Psoas muscle (tissue), 8 donors: ENCODE measurements around the gene PLCD1. TPM values are rescaled to one million over a fixed set of nuclear protein-coding genes. Genes with fewer than 3 reads are reported as not detected.
A peak's percentile ranks its signal among the peaks of the same experiment; 100 is the strongest.

Source experiments
- ATAC-seq, 4 donors: fragments of 200-7000 bp; cut with Tn5 transposase; one replicate each; pipeline ENCODE4 v1.9.1; 2020; ENCODE audit warnings: moderate library complexity in 3 of 4, mild to moderate bottlenecking in 2 of 4
- DNase-seq, 2 donors: peaks; one replicate each; pipeline ENCODE4 v3.0.0-alpha.2; 2020
- H3K27ac ChIP-seq: fragments of 200-600 bp; one replicate; pipeline ENCODE4 v1.8.0; 2022
- H3K27me3 ChIP-seq, 3 donors: fragments of 200-600 bp in 1 of 3; one replicate each; pipeline versions ENCODE4 v1.6.1 to v1.8.0; 2013 to 2022; ENCODE audit warnings: low read length in 2 of 3, mild to moderate bottlenecking in 2 of 3, moderate library complexity in 1 of 3; ENCODE audit not compliant: insufficient read depth in 3 of 3
- H3K36me3 ChIP-seq, 2 donors: fragments of 200-600 bp in 1 of 2; one replicate each; pipeline versions ENCODE4 v1.6.1 to v1.8.0; 2013 to 2022; ENCODE audit warnings: low read depth in 1 of 2, mild to moderate bottlenecking in 1 of 2, moderate library complexity in 1 of 2; ENCODE audit not compliant: insufficient read depth in 1 of 2
- H3K4me1 ChIP-seq: fragments of 200-600 bp; one replicate; pipeline ENCODE4 v1.8.0; 2022
- H3K4me3 ChIP-seq: fragments of 200-600 bp; one replicate; pipeline ENCODE4 v1.8.0; 2022; ENCODE audit warnings: mild to moderate bottlenecking
- H3K9me3 ChIP-seq: fragments of 200-600 bp; one replicate; pipeline ENCODE4 v1.8.0; 2022
- CTCF ChIP-seq: fragments of 200-600 bp; IDR thresholded peaks from one replicate; pipeline ENCODE4 v1.8.0; 2022; ENCODE audit warnings: antibody characterized with exemption
- WGBS, 3 donors: extraction: QIAGEN DNeasy Blood & Tissue Kit; methylation state at CpG; one replicate each; pipeline versions ENCODE4 v1.1.6 to v1.1.7; 2013; 5-methylcytosine and 5-hydroxymethylcytosine counted together
- intact Hi-C, 2 donors: fragments of 100-400 bp; cut with DNase I; formaldehyde crosslinking; loops; one replicate each; pipeline versions ENCODE4 v1.11.0 to v1.14.2; 2022
- polyA plus RNA-seq, 3 donors: library from polyadenylated mRNA; stranded (reverse); fragments of 200-250 nt; gene quantifications; one replicate each; pipeline ENCODE4 v1.2.3, GENCODE V29; 2013
- total RNA-seq, 4 donors: library from RNA; stranded (reverse); fragmentation: NEBNext Ultra II Directional in 2 of 4; extraction: Animal tissue kit (Norgen Biotek cat#: 25700) in 2 of 4; gene quantifications; one replicate each; pipeline versions ENCODE4 v1.2.1 to v1.2.4, GENCODE V29; 2021 to 2023
- donor health status: healthy with polysubstance abuse.
- donor health status: DM: no; HTN: no; CAD: no; lungs with moderate emphysema.
- donor health status: Bipolar disorder and iron deficiency.
- donor health status: healthy.
- donor health status: DM: yes; HTN: yes; CAD: no.
- donor health status: DM: no; HTN: no; CAD: no.
- donor health status: DM: no; HTN: no; CAD: no.
- donor health status: DM: yes; HTN: yes; CAD: no.

Gene PLCD1
- total and polyA plus RNA-seq, 7 donors, result 2.4 to 7.9 (median 4.8) TPM

GRCh38 chr3:38000242-38000916, 29.1 kb downstream of the PLCD1 start:
- Histone ChIP-seq H3K27me3 (no peaks in the 10 kb centered on the region), H3K27ac (no peak overlapping the region), H3K4me3 (no peak overlapping the region), H3K4me1 (peaks cover 10% of the 10 kb centered on the region), H3K36me3 (no peaks in the 10 kb centered on the region), H3K9me3 (no peaks in the 10 kb centered on the region)
- ATAC-seq, result no peak
- WGBS, 3 donors, result 95 to 97% (median 96%) methylated on average over 6 of the region's 6 CpGs
- DNase-seq, result no peak
- TF ChIP-seq CTCF, result no peak
- intact Hi-C loops, result loop anchor here in 1 of 2 donors (10.0 kb wide), 1 partner anchor 146 kb away; no protein-coding TSS in a partner anchor

GRCh38 chr3:37999836-38000235, 29.6 kb downstream of the PLCD1 start:
- Histone ChIP-seq H3K4me3 (no peak overlapping the region), H3K9me3 (no peaks in the 10 kb centered on the region), H3K4me1 (peaks cover 10% of the 10 kb centered on the region), H3K36me3 (no peaks in the 10 kb centered on the region), H3K27me3 (no peaks in the 10 kb centered on the region), H3K27ac (no peak overlapping the region)
- no peak for TF ChIP-seq CTCF
- DNase-seq (no peak), ATAC-seq (no peak)
- intact Hi-C loops, result loop anchor here in 1 of 2 donors (10.0 kb wide), 1 partner anchor 145 kb away; no protein-coding TSS in a partner anchor
- 87 to 94% (median 92%) methylated on average over 6 of the region's 6 CpGs for WGBS, 3 donors

GRCh38 chr3:37997791-37998370, 31.6 kb downstream of the PLCD1 start:
- Histone ChIP-seq H3K36me3 (no peaks in the 10 kb centered on the region), H3K4me1 (peaks cover 4% of the 10 kb centered on the region), H3K27ac (no peak overlapping the region), H3K27me3 (no peaks in the 10 kb centered on the region), H3K9me3 (no peaks in the 10 kb centered on the region), H3K4me3 (no peak overlapping the region)
- DNase-seq (peak in 1 of 2 donors; percentile 62), ATAC-seq (peak in 1 of 4 donors; percentile 1)
- intact Hi-C loops, result no loop called here
- TF ChIP-seq CTCF, result no peak
- 80 to 92% (median 89%) methylated on average over 6 of the region's 6 CpGs for WGBS, 3 donors

GRCh38 chr3:37997342-37997741, 32.1 kb downstream of the PLCD1 start:
- ATAC-seq (no peak), DNase-seq (peak in 1 of 2 donors; percentile 48)
- no peaks in the 10 kb centered on the region for H3K27me3 ChIP-seq
- H3K4me1 ChIP-seq, result peaks cover 4% of the 10 kb centered on the region
- no peak overlapping the region for H3K4me3 ChIP-seq
- H3K36me3 ChIP-seq, result no peaks in the 10 kb centered on the region
- H3K27ac ChIP-seq, result no peak overlapping the region
- no peaks in the 10 kb centered on the region for H3K9me3 ChIP-seq
- TF ChIP-seq CTCF, result no peak
- intact Hi-C loops, result no loop called here
- WGBS, 3 donors, result 87 to 93% (median 89%) methylated on average over 10 of the region's 10 CpGs
